ENCODE data around the gene KHDC4.
"Not testable (repeated sequence)": the region's sequence is repeated elsewhere in the genome, so short reads cannot be mapped to it uniquely, and the experiment has no call there.

KHDC4 gene

GRCh38 chr1:155933591-155934096, 569 bp downstream of the KHDC4 start:
- TF ChIP-seq CTCF (IDR thresholded peaks at IDR 0.05; ENCODE audit: unreplicated experiment in 3 of 3), result no peak
- H3K36me3 Mint-ChIP-seq (ENCODE audit: low read depth), result peaks cover 32% of the 10 kb centered on the region
- H3K4me1 Mint-ChIP-seq, result peaks cover 27% of the 10 kb centered on the region
- no peak overlapping the region for H3K4me3 Mint-ChIP-seq
- H3K27me3 Mint-ChIP-seq (ENCODE audit: low read depth), result no peaks in the 10 kb centered on the region
- no peaks in the 10 kb centered on the region for H3K9me3 Mint-ChIP-seq
- H3K27ac Mint-ChIP-seq, result no peak overlapping the region

GRCh38 chr1:155932487-155932886, 1.7 kb downstream of the KHDC4 start:
- no peaks in the 10 kb centered on the region for H3K9me3 Mint-ChIP-seq
- H3K4me1 Mint-ChIP-seq, result peaks cover 21% of the 10 kb centered on the region
- no peaks in the 10 kb centered on the region for H3K27me3 Mint-ChIP-seq (ENCODE audit: low read depth)
- H3K27ac Mint-ChIP-seq, result no peak overlapping the region
- peaks cover 41% of the 10 kb centered on the region for H3K36me3 Mint-ChIP-seq (ENCODE audit: low read depth)
- peak overlapping the region; percentile 62 to 74 (median 71) for H3K4me3 Mint-ChIP-seq
- no peak for TF ChIP-seq CTCF (IDR thresholded peaks at IDR 0.05; ENCODE audit: unreplicated experiment in 3 of 3)

- no peak for TF ChIP-seq CTCF (IDR thresholded peaks at IDR 0.05; ENCODE audit: unreplicated experiment in 3 of 3)
- Mint-ChIP-seq H3K27me3 (ENCODE audit: low read depth) (no peaks in the 10 kb centered on the region), H3K4me1 (peaks cover 21% of the 10 kb centered on the region), H3K4me3 (peak overlapping the region; percentile 62 to 73 (median 71)), H3K27ac (no peak overlapping the region), H3K9me3 (no peaks in the 10 kb centered on the region), H3K36me3 (ENCODE audit: low read depth) (peaks cover 44% of the 10 kb centered on the region)
Measured at GRCh38 chr1:155932081-155932480, 2.1 kb downstream of the KHDC4 start.

GRCh38 chr1:155931332-155932038, 2.7 kb downstream of the KHDC4 start:
- peaks cover 50% of the 10 kb centered on the region for H3K36me3 Mint-ChIP-seq (ENCODE audit: low read depth)
- no peak overlapping the region for H3K27ac Mint-ChIP-seq
- H3K4me3 Mint-ChIP-seq, result peak overlapping the region; percentile 73 to 84 (median 84)
- H3K27me3 Mint-ChIP-seq (ENCODE audit: low read depth), result no peaks in the 10 kb centered on the region
- no peak for TF ChIP-seq CTCF (IDR thresholded peaks at IDR 0.05; ENCODE audit: unreplicated experiment in 3 of 3)
- no peaks in the 10 kb centered on the region for H3K9me3 Mint-ChIP-seq
- peaks cover 21% of the 10 kb centered on the region for H3K4me1 Mint-ChIP-seq

GRCh38 chr1:155930725-155931124, 3.5 kb downstream of the KHDC4 start:
- not testable (repeated sequence) for H3K27ac Mint-ChIP-seq; H3K9me3 Mint-ChIP-seq; H3K27me3 Mint-ChIP-seq (ENCODE audit: low read depth)
- Mint-ChIP-seq H3K36me3 (ENCODE audit: low read depth) (peaks cover 57% of the 10 kb centered on the region), H3K4me1 (peaks cover 21% of the 10 kb centered on the region), H3K4me3 (peak overlapping the region; percentile 73 to 84 (median 84))

GRCh38 chr1:155929057-155929456, 5.2 kb downstream of the KHDC4 start:
- Mint-ChIP-seq H3K4me3 (no peak overlapping the region), H3K9me3 (no peaks in the 10 kb centered on the region), H3K27me3 (ENCODE audit: low read depth) (no peaks in the 10 kb centered on the region), H3K4me1 (peaks cover 21% of the 10 kb centered on the region), H3K36me3 (ENCODE audit: low read depth) (peaks cover 69% of the 10 kb centered on the region), H3K27ac (no peak overlapping the region)
- no peak for TF ChIP-seq CTCF (IDR thresholded peaks at IDR 0.05; ENCODE audit: unreplicated experiment in 3 of 3)

Data from nephron (organoid).